GOT3 (cell line): ENCODE data around the gene TMEM132E.
"Not testable (repeated sequence)": the region's sequence is repeated elsewhere in the genome, so short reads cannot be mapped to it uniquely, and the experiment has no call there.

Experiments
- DNase-seq: peaks from one replicate; lab custom pipeline; 2025; ENCODE audit warnings: mixed read lengths; lab: John Stamatoyannopoulos, UW

Gene TMEM132E, protein sequence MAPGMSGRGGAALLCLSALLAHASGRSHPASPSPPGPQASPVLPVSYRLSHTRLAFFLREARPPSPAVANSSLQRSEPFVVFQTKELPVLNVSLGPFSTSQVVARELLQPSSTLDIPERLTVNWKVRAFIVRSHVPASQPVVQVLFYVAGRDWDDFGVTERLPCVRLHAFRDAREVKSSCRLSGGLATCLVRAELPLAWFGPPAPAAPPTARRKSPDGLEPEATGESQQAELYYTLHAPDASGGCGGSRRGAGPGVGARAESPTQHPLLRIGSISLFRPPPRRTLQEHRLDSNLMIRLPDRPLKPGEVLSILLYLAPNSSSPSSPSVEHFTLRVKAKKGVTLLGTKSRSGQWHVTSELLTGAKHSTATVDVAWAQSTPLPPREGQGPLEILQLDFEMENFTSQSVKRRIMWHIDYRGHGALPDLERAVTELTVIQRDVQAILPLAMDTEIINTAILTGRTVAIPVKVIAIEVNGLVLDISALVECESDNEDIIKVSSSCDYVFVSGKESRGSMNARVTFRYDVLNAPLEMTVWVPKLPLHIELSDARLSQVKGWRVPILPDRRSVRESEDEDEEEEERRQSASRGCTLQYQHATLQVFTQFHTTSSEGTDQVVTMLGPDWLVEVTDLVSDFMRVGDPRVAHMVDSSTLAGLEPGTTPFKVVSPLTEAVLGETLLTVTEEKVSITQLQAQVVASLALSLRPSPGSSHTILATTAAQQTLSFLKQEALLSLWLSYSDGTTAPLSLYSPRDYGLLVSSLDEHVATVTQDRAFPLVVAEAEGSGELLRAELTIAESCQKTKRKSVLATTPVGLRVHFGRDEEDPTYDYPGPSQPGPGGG (N-terminal part only)

DNA sequence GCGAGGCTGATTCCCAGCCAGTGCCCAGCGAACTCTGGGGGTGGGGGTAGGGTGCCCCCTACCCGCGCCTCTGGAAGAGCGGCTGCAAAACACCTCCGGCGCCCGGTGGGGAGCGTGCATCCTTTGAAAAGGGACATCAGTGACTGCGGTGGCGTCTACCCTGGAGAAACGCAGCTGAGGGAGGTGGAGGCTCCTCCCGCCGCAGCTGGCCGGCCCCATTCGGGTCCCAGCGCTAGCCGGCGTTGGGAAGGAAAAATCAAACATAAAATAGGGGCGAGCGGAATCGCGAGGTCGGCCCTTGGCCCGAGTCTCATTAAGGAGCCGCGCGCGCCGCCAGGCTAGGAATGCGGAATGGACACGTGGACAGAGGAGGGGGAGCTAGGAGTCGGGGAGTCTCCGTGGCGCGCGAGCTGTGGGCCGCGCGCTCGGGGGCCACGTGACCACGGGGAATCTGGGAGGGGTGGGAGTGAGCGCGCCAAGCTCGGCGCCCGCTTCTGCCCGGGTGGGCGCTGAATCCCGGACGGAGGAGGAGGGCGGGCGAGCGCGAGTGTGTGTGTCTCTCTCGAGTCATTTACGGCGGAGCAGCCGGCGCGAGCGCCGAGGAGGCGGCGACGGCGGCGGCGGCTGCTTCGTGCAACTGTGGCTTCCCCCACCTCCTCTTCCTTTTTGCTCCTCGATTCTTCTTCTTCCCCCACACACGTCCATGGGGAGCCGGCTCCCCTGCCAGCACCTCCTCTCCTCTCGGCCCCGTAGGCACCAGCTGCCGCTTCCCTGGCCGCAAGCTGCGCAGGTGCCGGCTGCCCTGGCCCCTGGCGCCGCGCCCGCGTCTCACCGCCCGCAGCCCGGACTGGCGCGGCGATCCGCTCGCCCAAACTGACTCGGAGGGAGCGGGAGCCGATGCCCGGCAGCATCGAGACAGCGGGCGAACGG lies at the start of gene TMEM132E:
TSS of gene TMEM132E (plus strand) at position 566 of the 930 bp plus-strand sequence. CDS start 1,495 bp downstream, outside the sequence.
- DNase-seq: no peak

DNA sequence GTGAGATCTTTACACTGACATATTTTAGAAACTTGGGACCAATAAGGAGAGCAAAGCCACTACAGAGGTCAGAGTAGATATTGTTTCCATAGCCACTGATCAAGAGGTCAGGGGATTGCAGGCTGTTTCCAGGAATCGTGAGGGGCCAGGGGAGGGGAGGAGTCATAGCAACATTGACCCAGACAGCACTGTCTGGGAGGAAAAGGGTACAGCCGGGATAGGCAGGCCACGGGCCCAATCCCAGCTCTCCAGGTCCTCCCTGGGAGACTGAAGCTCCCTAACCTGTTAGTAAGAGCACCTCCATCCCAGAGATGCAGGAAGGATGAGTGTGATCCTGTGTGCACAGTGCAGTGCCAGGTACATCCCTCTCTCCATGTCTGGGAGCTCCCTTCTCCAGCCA lies 48.5 kb upstream of the TMEM132E start:
- DNase-seq: no peak

DNA sequence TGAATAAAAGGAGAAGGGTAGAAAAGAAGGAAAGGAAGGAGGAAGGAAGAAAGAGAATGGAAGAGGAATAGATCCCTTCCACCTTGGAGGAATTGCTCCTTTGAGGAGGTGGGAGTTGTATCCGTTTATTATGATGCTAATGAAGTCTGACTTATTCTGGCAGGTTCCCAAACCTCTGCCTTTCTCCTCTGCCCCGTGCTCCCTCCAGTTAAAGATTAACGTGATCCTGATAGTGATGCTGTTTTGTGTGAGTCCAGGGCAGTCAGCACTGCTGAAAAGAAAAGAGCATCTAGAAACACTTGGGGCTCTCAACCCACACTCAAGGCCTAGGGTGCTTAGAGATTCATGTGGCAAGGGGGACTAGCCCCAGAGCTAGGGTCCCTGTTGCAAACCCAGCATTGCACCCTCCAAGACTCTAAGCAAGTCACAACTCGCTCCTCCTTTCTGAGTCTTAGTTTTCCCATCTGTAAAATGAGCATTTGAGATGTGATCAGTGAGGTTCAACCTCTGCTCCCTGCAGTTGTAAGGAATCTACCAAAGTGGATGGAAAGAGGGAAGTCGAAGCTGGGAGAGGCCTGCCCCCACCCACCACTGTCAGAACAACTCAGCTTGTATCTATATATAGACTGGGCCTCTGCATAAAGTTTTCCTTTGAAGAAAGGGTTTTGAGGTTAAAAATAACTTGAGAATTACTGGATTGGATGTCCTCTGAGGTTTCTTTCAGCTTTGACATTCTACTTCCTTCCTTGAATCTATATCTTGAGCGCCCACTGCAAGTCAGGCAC lies 46.9 kb upstream of the TMEM132E start:
- no peak for DNase-seq

DNA sequence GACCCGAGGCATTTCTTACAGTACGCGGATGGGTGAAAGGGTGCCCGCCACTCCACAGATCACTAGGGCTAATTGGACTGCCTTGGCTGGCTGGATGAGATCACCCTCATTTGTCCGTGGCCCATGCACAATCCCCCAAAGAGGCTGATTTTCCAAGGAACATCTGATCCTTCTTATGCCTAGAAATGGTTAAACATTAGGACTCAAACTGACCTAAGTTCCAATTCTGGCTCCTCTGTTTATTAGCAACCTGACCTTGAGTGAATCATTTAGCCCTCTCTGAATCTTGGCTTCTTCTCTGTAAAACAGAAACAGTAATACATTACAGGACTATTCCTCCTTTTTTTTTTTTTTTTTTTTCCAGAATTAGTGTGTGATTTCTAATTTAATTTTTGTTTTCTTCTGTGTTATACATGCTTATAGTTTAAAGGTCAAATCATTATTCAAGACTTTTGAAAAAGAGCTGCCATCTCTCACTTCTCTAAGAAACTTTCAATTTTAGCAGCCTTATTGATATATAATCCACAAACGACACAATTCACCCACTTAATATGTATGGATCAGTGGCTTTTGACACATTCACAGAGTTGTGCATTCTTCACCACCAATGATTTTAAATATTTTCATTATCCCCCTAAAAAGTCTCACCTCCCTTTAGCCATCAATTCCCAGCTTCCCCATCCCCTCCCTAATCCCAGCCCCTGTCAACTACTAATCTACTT lies 45.4 kb upstream of the TMEM132E start:
- DNase-seq: no peak

DNA sequence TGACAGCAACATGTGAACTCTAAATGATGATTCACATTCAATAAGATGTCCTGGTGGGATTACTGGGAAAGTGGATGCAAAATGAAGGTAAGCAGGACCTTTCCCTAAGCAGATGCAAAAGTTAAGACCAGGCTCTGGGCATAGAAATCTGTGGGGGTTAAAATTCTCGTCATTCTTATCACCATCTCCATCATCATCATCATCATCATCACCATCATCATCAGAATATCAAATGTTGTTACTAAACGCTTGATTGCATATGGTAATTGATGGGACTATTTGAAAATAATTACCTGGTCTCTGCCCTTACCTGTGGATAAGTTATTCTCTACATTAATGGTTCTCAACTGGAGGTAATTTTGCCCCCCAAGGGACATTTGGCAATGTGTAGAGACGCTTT lies 41.9 kb upstream of the TMEM132E start:
- DNase-seq: no peak

DNA sequence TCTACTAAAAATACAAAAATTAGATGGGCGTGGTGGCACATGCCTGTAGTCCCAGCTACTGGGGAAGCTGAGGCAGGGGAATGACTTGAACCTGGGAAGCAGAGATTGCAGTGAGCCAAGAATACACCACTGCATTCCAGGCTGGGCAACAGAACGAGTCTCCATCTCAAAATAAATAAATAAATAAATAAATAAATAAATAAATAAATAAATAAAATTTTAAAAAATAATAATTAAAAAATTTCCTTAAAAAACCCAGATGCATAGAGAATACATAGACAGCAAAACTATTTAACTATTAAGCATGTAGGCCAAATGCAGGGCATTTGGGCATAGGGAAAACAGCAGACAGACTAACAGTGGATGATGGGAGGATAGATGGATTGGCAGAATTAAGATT lies 40.8 kb upstream of the TMEM132E start:
- DNase-seq: not testable (repeated sequence)

DNA sequence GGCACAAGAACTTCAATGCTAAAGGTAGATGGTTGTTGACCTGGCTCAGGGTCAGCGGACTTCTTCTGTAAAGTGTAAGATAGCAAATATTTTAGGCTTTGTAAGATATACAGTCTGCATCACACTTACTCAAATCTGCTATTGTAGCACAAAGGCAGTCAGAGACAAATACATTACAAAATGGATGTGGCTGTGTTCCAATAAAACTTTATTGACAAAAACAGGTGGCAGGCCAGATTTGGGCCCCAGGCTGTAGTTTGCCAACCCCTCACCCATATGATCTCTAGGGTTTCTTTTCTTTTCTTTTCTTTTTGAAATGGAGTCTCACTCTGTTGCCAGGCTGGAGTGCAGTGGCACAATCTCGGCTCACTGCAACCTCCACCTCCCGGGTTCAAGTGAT lies 39.5 kb upstream of the TMEM132E start:
- DNase-seq: no peak

DNA sequence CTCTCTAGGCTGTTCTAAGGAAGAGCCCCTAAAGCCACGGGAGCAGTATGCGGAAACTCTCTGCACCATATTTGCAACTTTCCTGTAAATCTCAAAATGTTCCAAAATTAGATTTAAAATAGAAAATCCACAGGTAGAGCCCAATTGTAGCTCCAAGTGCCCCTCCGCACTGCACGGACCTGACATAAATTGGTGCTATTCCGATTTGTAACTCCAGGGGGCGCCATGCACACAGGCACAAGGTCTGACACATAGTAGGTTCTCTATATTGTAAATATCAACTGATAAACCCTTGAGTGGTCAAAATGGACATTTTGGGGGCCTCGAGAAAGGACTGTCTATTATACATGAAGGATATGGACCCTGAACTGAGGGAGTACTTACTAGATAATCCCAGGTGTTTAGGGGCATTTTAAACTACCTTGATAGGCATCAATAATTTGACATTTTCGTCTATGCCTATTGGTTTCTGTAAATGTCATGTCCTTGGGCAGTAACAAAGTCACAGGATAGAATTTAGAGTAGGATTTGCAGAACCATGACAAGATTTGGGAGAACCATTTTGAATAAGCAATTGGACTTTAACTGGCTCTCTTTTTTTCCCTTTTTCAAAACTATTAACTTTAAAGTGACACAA lies 36.6 kb upstream of the TMEM132E start:
- DNase-seq: no peak

DNA sequence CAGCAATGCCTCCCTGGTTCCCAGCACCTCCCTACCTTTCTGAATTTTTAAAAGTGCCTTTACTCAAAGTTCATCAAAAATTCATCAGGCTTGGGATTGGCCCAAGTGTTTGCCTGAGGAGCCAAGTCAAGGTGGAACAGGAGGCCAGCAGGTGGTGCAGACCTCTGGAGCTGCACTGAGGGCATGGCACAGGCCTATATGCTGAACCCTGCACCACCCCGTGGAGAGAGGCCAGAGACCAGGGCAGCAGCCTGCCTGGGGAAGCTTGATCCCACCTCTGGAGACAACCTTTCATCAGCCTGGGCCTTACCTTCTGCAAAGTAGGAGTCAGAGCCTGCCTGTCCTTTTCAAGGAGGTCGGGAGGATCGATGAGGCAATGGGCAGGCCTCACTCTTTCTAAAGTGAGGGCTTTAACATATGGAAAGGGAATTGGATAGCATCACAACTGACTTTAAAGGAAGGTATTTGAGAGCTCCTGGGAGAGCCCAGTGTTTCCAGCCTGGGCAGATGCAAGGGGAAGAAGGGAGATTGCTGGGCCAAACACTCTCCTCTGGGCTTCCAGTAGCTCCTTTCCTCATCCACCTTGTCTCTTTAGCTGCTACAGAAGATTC lies 31.8 kb upstream of the TMEM132E start:
- DNase-seq: no peak

DNA sequence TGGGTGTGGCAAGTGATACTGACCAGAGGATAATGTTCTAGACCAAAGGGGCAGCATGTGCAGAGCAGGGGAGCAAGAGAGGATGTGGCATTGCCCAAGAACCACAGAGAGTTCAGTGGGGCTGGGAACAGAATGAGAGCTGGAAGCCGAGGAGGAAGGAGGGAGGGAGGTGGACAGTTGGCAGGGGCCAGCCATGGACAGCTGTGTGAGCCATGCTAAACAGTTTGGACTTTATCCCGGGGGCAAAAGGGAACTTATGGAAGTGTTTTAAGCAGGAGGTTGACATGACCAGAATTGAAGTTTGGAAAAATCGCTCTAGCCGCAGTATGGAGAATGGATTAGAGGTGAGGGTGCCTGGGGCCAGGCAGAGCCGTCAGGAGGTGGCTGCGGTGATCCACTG lies 29.4 kb upstream of the TMEM132E start:
- no peak for DNase-seq

DNA sequence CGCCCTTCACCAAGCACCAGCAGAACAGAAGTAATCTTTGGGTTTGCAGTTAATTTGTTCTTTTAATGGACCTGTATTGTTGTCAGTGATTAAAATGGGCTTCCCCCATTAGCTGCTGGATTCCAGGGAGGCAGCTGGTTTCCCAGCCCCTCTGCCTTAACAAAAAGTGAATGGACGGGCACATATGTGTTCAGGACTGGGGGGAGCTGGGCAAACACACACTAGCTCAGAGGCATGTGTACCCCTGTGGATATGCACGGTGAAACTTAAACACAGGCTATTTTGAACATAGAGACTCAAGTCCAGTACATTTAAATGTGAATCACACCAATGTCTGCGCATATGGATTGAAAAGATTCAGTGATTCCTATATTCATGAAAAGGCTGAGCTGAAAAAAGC lies 25.5 kb upstream of the TMEM132E start:
- DNase-seq: no peak

DNA sequence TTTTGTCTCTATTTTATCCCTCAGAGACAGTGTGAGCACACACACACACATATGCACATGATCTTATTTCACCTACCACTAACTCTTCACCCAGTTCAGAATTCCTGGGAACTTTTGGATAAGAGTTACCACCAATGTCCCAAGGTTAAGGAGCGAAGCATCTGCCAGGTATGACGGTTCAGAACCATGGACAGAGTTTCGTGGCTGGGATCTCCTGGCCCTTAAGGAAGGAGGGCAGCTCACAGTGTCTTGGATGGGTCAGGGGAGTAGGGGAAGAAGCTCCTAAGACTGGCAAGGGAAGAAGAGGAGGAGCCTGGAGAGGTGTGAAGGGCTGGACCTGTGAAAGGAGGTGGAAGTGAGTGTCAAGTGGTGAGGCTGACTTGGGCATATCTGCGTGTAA lies 23.0 kb upstream of the TMEM132E start:
- no peak for DNase-seq

DNA sequence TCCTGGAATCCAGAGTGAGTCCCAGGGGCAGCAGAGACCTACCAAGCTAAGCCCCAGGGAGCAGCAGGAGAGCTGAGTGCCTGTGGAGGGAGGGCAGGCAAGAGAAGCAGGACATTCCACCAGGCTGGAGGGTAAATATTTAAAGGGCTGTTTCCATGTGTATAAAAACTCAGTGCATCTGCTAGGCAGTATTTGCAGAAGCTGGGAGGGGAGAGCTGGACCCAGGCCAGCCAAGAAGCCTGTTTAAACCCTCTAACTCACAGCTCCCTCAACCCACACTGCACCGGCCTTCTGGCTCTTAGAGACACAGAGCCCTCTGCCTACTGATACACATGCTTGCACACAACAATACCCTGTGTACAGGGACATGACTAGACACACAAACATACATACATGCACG lies 22.5 kb upstream of the TMEM132E start:
- no peak for DNase-seq

DNA sequence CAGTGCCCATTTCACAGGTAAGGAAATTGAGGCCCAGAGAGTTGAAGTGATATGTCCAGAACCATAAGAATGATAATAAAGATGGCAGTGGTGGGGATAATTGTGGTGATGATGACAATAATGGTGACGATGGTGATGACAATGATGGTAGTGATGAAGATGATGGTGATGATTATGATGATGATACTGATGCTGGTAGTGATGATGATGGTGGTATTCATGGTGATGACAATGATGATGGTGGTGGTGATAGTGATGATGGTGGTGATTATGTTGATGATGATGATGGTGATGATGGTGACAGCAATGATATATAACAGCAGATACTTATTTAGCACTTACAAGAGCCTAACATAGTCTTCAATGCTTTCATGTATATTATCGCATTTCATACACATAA lies 18.1 kb upstream of the TMEM132E start:
- DNase-seq: no peak

DNA sequence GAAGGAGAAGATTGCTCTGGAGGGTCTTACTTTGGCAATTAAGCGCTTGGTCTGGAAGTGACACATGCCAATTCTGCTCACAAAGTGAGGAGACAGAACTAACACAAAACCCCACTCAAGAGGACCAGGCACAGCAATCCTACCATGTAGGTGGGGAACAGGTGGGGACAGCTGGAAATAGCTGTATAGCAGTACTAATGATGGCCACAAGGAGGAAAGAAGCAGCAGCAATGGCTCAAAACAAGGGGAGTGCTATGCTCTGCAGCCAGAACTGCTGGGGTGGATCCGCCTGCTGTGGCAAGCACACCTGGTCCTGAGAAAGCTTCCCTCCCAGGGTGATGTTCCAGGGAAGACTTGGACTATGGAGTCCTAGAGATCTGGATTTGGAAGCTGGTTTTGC lies 17.0 kb upstream of the TMEM132E start:
- no peak for DNase-seq

DNA sequence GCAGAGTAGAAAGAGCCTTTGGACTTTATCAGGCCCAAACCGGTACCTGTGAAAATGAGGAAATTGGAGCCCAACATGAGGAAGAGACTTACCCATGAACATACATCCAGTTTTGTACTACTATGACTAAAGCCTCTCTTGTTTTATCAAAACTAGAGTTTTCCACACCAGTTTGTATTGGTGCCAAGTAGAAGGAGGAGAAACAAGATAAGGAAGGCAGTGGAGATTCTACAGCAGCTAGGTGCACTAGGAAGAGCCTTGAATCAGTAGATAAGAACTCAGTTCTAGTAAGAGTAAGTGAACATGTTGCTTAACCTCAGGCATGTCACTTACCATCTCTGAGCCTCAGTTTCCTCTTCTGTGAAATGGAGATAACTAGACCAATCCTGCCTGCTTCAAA lies 13.7 kb upstream of the TMEM132E start:
- DNase-seq: no peak

DNA sequence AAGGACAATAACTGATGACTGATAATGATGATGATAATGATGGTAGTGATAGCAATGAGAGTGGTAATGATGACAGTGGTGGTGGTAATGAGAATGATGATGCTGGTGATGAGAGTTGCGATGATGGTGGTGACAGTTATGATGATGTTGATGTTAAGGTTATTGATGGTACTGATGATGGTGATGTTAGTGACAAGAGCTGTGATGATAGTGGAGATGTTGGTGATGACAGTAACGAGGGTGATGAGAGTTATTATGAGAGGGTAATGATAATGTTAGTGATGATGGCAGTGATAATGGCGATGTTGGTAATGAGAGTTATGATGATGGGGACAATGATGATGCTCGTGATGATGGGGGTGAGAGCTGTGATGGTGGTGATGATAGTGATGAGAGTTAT lies 13.2 kb upstream of the TMEM132E start:
- DNase-seq: no peak

DNA sequence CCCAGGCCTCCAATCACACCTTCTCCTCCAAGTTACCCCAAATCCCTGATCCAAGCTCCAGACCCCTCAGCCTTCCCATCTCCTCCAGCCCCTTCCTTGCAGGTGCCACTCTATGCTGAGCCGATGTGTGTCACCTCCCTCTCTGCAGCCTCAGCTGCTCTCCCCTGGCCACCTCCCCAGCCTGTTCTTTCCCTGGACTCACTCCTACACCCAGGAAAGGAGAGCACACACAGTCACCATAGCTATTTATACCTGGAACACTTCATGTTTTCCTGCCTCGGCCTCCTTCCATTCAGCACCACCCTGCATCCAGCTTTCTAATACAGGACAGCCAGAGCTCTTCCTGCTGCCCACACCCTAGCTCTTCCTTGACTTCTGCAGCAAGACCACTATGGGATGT lies 12.5 kb upstream of the TMEM132E start:
- DNase-seq: no peak

DNA sequence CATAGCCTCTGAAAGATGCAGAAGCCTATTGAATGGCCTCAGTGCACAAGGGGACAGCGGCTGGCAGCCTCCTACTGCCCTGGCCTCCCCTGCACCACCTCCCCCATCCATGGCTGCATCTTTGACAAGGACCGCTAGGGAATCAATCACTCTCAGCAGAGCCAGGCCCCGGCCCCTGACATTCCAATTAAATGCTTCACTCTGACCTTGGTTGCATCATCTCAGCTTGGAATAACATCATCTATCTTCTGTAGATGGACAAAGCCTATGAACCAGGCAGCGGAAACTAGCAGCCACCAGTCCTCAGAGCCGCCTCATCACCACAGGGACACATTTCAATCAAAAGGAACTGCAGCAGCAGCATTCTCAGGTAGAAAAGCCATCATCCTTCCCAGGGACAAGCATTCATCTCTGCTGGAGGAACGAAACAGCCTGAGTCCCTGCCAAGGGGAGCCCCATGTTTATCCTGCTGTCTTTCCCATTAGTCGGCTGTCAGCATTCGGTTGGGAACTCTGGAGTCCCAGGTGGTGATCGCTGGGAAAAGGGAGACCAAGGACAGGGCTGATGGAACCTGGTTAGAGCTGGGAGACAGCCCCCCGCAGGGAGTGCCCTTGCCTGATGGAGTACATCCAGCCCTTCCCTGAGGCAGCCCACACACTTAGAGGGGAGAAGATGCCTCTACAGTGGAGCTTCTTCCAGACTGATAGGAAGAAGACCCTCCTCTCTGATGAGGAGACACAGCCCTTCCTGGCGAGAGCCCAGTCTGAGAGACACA lies 11.5 kb upstream of the TMEM132E start:
- DNase-seq: no peak
